Stimulated activated CD8-positive, alpha-beta memory T cell treated with anti-CD3 and anti-CD28 coated beads, Interleukin-7, amount 100 ng/mL, for 24 hours (primary cell): ENCODE results near the gene PARD6B.
"Not testable (repeated sequence)": the region's sequence is repeated elsewhere in the genome, so short reads cannot be mapped to it uniquely, and the experiment has no call there.

Source experiments
- DNase-seq: peaks from one replicate; pipeline ENCODE4 v3.0.0-alpha.2; 2020; ENCODE audit warnings: low read depth

Gene PARD6B

DNA sequence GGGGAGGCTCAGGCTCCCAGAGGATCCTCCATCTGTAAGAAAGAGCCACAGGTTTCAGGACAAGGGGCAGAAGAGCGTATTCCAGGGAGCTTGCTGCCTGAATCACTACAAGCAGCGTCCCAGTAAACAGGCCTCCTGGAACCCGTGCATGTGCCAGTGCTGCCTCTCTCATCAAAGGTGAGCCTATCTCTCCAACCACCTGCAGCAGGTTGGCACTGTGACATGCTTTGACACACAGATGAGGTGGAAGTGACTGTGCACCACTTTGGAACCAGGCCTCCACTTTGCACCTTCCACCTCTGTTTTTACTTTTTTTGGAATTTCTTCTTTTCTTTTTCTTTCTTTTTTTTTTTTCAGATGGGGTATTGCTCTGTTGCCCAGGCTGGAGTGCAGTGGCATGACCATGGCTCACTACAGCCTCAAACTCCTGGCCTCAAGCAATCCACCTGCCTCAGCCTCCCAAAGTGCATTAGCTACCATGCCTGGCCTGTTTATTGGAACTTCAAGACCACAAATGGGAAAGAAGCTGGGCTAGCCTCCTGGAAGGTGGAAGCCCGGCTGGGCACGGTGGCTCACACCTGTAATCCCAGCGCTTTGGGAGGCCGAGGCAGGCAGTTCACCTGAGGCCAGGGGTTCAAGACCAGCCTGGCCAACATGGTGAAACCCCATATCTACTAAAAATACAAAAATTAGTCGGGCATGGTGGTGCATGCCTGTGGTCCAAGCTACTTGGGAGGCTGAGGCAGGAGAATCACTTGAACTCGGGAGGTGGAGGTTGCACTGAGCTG lies 27.5 kb upstream of the PARD6B start:
- DNase-seq = not testable (repeated sequence)

DNA sequence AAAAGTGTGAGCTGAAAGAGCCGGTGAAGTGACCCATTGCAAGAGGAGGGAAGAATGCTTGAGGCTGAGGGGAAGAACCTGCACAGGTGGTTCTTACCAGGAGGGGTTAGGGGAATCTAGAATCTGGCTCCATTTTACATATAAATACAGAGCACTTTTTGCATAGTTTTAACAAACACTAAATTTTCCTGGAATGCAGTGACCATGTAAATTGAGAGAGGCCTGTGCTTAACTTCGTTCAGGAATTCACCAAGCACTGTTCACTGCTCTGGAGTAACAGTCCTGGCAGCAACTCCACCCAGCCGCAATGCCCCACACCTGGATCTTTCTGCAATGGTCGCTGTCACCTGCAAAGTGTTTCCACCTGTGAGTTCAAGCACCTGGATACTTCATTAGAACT lies 26.9 kb upstream of the PARD6B start:
- no peak for DNase-seq

DNA sequence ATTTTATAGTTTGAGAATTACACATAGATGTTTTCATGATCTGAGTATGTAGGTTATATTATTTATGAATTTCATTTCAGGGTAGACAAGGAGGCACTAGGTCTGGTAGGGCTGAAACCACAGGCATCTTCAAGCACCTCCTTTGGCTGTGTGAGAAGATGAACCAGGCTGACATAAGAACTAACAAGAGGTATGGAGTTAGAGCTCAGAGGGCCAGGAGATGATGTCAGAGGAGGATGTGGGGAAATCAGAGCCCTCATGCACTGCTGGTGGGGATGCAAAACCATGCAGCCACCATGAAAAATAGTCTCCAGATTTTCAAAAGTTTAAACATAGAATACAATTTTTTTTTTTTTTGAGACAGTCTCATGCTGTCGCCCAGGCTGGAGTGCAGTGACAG lies 26.4 kb upstream of the PARD6B start:
- DNase-seq = no peak

DNA sequence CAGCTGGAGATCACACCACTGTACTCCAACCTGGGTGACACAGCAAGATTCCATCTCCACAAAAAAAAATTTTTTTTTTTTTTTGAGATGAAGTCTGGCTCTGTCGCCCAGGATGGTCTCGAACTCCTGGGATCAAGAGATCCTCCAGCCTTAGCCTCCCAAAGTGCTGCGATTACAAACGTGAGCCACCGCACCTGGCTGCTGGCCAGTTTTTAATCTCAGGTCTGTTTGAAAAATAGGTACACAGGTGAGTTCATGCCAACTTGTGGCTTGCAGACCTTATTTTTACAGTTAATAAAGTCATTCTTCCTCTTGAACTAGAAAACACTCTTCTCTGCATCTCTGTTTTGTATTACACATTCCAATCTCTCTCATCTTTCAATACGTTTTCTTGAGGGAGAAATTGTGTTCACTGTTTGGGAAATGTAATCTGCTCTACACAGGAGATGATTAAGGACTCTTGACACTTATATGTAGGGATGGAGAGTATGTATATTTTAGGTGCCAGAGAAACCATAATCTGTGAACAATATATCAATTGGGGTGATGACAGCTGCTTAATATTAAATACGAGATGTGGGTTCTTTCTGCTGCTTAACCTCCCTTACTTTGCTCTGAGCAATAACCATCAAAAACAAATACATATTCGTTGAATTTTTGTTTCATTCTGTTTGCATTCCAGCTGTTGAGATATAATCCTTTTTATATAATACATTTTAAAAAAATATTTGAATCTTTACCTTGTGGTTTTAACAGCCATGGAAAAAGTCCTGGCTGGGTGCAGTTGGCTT lies 22.3 kb upstream of the PARD6B start:
- DNase-seq = no peak

DNA sequence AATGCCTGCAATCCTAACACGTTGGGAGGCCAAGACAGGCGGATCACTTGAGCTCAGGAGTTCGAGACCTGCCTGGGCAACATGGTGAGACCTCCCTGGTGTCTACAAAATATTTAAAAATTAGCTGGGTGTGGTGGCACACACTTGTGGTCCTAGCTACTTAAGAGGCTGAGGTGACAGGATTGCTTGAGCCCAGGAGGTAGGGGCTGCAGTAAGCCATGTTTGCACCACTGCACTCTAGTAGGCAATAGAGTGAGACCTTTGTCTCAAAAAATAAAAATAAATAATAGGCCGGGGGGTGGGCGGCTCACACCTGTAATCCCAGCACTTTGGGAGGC lies 21.8 kb upstream of the PARD6B start:
- no peak for DNase-seq

DNA sequence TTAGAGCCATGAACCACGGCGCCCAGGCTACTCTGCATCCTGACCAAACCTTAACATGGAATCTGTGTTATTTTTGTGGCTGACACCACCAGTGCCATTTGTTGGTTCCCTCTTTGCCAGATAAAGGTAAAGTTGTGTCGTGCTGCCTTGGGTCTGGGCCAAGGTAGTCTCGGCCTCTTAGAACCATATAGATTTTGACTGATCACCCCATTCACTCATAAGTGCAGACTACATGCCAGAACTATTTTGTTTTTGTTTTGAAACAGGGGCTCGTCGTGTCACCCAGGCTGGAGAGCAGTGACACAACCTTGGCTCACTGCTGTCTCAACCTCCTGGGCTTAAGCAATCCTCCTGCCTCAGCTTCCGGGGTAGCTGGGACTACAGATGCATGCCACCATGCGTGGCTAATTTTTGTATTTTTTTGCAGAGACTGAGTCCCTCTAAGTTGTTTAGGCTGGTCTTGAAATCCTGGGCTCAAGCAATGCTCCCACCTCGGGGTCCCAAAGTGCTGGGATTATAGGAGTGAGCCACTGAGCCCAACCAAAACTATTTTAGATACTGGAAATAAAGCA lies 20.8 kb upstream of the PARD6B start:
- no peak for DNase-seq

DNA sequence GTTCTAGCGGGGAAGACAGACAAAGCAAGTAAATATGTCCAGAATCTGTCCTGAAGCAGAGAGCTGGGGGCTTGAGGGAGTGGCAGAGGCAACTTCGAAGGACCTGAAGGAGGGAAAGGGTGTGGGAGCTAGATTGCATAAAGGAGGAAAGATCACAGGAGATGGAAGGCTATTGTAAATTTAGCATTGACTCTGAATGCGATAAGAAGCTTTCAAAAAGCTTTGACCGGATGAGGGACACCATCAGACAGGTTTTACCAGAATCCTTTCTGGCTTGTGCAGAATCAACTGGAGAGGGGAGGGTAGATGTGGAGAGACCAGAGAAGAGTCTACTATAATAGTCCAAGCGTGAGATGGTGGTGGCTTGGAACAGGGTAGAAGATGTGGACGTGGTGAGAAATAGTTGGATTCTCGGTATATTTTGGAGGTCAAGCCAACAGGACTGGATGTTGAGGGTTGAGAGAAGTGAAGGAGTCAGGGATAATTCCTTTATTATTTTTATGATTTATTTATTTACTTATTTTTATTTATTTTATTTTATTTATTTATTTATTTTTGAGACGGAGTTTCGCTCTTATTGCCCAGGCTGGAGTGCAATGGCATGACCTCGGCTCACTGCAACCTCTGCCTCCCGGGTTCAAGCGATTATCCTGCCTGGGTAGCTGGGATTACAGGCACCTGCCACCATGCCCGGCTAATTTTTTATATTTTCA lies 20.1 kb upstream of the PARD6B start:
- no peak for DNase-seq

DNA sequence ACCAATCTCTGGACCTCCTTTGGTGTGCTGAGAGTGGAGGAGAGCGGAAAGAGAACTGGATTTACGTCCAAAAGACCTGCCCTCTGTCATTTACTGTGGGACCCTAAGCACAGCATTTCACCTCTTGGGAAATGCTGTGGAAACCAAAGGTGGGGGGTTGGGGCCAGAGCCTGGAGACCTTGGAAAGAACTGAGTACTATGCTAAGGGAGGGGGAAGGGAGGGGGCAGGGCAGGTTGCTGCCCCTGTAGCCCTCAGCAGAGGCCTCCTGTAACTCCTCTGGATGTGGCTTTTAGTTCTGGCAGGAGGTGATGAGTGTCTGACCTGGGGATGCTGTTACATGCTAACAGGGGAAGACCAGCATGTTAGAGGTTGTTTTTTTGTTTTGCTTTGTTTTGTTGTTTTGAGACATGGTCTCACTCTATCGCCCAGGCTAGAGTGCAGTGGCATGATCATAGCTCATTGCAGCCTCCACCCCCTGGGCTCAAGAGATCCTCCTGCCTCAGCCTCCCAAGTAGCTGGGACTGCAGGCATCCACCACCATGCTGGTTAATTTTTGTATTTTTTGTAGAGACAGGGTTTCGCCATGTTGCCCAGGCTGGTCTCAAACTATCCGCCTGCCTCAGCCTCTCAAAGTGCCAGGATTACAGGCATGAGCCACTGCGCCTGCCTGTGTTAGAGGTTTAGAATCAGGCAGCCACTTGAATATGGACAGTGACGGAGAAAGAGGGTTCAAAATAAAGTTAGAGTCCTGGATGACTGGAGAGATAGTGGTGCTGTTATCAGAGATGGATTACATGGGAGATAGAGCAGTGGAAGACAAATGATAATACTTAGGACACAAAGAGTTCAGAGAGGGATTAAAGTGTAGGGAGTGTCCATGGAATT lies 18.4 kb upstream of the PARD6B start:
- no peak for DNase-seq

DNA sequence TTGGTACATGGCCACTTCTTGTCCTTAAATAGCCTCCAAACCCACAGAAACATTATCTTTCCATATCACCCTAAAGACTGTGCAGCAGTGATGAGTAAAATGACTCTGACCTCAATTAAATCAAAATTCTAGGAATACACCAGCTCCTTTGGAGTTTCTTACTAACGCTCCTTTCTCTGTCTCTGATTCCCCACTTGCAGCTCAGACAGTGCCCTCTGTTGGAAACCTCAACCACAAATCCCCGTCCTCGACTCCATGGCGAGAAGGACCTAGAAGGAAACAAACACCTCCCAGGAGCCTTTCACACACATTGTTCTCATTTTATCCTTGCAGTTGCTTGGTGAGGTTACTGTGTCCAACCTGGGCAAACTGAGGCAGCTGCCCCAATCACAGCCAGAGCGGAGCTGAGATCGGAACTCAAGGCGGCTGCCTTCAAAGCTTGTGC lies 17.7 kb upstream of the PARD6B start:
- DNase-seq = no peak

DNA sequence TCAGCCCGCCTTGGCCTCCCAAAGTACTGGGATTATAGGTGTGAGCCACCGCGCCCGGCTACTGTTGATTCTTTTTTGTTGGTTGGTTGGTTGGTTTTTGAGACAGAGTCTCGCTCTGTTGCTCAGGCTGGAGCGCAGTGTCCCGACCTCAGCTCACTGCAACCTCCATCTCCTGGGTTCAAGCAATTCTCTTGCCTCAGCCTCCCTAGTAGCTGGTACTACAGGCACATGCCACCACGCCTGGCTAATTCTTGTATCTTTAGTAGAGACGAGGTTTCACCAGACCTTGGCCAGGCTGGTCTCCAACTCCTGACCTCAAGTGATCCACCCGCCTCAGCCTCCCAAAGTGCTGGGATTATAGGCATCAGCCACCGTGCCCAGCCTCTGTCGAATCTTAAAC lies 17.0 kb upstream of the PARD6B start:
- not testable (repeated sequence) for DNase-seq

DNA sequence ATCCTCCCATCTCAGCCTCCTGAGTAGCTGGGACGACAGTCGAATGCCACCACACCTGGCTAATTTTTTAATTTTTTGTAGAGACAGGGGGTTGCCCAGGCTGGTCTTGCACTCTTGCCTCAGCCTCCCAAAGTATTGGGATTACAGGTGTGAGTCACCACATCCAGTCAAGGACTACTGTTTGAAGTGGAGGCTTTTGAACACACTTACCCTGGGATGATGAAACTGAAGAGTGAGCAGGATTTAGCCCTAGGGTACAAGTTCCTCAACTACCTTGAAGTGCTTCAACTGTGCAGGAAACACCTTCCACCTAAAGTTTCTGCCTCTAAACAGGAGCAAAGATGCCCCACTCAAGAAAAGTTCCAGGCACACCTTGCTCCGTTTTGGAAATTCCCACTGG lies 15.7 kb upstream of the PARD6B start:
- DNase-seq = no peak

DNA sequence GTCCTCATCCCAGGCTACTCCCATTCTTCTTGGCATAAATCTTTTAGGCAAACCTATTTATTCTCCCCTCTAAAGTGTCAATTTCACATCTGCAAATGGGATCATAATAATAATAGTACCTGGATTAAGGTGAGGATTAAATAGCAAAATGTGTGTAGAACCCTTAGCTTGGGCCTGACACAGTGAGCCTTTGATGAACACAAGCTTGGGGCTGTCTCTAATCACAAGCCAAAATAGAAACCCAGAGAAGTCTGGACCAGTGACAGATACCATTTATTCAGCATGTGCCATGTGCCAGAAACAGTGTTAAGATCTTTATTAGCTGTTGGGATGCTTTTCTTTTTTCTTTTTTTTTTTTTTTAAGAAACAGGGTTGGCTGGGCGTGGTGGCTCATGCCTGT lies 14.9 kb upstream of the PARD6B start:
- no peak for DNase-seq

DNA sequence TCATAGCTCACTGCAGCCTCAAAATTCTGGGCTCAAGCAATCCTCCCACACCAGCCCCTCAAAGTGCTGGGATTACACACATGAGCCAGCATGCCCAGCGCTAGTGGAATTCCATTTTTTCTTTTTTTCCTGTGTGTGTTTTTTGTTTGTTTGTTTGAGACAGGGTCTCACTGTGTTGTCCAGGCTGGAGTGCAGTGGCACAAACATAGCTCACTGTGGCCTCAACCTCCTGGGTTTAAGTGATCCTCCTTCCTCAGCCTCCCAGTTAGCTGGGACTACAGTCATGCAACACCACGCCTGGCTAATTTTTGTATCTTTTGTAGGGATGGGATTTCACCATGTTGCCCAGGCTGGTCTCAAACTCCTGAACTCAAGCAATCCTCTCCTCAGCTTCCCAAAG lies 14.1 kb upstream of the PARD6B start:
- DNase-seq = no peak

DNA sequence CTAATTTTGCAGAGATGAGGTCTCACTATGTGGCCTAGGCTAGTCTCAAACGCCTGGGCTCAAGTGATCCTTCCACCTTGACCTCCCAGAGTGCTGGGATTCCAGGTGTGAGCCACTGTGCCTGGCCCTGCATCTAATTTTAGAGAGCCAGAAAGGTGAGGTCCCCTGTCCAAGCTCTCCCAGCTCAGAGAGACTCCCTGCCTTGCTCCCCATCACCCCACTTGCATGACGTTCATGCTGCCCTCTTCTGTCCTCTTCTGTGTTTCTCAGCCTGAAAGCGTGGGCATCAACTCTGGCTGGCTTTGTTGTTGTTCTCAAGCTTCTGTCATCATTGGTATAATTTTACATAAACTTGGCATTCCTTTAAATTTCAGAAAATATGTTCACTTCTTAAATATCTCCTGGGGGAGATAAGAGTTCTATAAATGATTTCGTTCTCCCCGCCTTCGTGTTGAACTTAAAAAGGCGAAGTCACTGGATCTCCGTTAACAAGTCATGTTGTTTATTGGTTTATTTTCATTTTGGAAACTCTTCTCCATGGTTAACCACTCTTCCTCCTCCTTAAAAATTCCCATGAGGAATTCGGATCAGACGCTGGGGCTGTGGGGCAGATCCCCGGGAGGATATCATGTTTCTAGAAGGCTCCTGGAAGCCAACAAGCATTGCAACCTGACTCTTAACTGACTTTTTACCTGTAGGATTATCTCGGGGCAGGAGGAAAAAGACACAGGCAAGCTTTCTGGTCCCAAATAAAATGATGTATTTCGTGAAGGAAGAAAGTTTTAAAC lies 13.2 kb upstream of the PARD6B start:
- no peak for DNase-seq

DNA sequence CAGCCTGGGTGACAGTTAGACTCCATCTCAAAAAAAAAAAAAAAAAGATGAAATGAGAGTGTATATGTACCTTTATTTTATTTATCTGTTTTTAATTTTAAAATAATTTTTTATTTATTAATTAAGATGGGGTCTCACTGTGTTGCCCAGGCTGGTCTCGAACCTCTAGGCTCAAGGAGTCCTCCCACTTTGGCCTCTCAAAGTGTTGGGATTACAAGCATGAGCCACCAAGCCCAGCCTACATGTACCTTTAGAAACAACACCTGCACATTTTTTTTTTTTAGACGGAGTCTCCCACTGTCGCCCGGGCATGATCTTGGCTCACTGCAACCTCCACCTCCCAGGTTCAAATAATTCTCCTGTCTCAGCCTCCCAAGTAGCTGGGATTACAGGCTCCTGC lies 12.1 kb upstream of the PARD6B start:
- no peak for DNase-seq

DNA sequence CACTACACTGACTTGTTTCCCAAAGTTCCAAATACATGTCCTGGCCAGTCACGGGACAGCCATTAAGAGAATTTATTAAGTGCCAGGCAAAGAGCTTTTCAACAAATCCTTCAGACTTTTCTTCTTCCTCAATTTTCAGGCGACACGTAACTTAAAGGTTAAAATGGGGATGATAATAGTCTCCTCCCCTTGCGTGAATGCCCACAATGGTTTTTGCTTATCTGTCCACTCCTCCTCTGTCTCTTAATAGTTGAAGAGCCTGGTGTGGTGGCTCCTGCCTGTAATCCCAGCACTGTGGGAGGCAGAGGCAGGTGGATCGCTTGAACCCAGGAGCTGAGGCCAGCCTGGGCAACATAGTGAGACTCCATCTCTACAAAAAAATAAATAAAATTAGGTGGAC lies 11.4 kb upstream of the PARD6B start:
- DNase-seq = no peak

DNA sequence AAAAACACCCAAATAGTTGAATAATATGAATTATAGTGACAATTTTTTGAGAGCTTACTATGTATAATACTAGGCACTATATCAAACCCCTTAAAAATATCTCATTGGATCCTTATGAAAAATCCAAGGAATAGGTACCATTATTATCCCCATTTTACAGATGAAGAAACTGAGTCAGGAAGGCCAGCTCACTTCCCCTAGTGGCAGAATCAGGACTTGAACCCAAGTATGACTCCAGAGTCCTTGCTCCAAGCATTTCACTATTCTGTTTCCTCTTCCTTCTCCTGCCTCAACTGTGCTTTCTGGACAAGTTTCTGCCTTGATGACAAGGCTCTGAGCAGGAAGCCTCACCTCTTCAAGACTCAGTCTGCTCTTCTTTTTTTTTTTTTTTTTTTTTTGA lies 10.8 kb upstream of the PARD6B start:
- no peak for DNase-seq

DNA sequence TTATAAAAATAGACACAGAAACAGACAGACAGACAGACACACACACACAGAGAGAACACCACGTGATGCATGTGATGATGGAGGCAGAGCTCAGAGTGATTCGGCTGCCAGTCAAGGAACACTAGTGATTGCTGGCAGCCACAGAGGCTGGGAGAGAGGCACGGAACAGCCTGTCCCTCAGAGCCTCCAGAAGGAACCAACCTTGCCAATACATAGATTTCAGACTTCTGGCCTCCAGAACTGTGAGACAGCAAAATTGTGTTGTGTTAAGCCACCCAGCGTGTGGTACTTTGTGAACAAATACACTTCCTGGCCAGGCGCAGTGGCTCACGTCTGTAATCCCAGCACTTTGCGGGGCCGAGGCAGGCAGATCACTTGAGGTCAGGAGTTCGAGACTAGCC lies 9.5 kb upstream of the PARD6B start:
- no peak for DNase-seq

DNA sequence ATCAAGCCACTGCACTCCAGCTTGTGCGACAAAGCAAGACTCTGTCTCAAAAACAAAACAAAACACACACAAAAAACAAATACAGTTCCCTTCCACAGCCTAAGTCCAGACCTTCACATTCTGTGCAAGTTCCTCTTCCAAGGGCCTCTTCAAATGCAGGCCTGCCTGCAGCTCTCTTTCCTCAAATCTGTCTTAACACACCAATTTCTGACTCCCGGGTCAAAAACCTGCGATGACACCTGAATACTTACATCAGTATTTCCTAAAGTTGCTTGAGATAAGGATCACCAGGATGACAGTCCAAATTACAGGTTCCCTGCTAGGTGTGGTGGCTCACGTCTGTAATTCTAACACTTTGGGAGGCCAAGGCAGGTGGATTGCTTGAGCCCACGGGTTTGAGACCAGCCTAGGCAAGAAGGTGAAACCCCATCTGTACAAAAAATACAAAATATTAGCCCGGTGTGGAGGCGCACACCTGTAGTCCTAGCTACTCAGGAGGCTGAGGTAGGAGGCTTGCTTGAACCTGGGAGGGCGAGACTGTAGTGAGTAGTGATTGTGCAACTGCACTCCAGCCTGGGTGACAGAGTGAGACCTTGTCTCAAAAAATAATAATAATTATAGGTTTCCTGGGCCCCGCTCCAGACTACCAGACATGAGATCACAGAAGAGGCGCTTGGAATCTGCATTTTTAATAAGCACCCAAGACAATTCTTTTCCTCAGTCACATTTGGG lies 8.8 kb upstream of the PARD6B start:
- DNase-seq = no peak

DNA sequence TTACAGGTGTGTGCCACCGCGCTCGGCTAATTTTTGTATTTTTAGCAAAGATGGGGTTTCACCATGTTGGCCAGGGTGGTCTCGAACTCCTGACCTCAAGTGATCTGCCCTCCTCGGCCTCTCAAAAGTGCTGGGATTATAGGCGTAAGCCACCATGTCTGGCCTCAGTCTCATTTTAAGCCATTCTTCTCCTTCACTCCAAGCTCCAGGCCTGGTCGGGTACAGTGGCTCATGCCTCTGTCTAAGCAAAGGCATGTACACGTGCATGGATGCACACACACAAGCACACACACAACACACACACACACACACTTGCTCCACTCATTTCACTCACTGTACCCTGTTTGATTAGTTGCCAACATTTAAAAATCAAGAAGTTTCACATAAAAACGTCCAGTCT lies 7.7 kb upstream of the PARD6B start:
- DNase-seq = no peak
